HTERT RPE-1 (cell line): ENCODE results near the gene CBFA2T2.

ENCODE experiments used
- in situ Hi-C: fragments of 300-500 bp; cut with MboI; formaldehyde crosslinking; loops from 4 replicates; pipeline ENCODE4 v1.14.3; 2020; ENCODE audit warnings: low sequenced_read_pairs

CBFA2T2 gene

GRCh38 chr20:33675136-33675959 lies 185.5 kb downstream of the CBFA2T2 start:
- in situ Hi-C loops, result no loop called here

- in situ Hi-C loops, result no loop called here
Observed at GRCh38 chr20:33676121-33676520, 186.2 kb downstream of the CBFA2T2 start.

GRCh38 chr20:33676652-33677645 lies 187.1 kb downstream of the CBFA2T2 start:
- in situ Hi-C loops, result no loop called here

GRCh38 chr20:33677991-33678702 lies 188.3 kb downstream of the CBFA2T2 start:
- in situ Hi-C loops, result no loop called here

GRCh38 chr20:33679758-33680485 lies 190.0 kb downstream of the CBFA2T2 start:
- in situ Hi-C loops, result no loop called here

- in situ Hi-C loops, result no loop called here
Observed at GRCh38 chr20:33680686-33681085, 190.8 kb downstream of the CBFA2T2 start.

- in situ Hi-C loops, result no loop called here
Observed at GRCh38 chr20:33681288-33681687, 191.4 kb downstream of the CBFA2T2 start.

- in situ Hi-C loops, result no loop called here
Observed at GRCh38 chr20:33681728-33682353, 191.9 kb downstream of the CBFA2T2 start.

GRCh38 chr20:33684533-33685327 lies 194.8 kb downstream of the CBFA2T2 start:
- in situ Hi-C loops, result no loop called here

GRCh38 chr20:33685328-33686099 lies 195.6 kb downstream of the CBFA2T2 start:
- in situ Hi-C loops, result no loop called here

- in situ Hi-C loops, result no loop called here
Observed at GRCh38 chr20:33686100-33686983, 196.4 kb downstream of the CBFA2T2 start, which contains the start of gene E2F1. TSS of gene E2F1 (minus strand) at chr20:33686385. CDS start at chr20:33686264, 121 bp downstream.

- in situ Hi-C loops, result no loop called here
Observed at GRCh38 chr20:33686984-33687366, 197.1 kb downstream of the CBFA2T2 start.

GRCh38 chr20:33687370-33687915 lies 197.5 kb downstream of the CBFA2T2 start:
- in situ Hi-C loops, result no loop called here

- in situ Hi-C loops, result no loop called here
Observed at GRCh38 chr20:33687993-33688937, 198.4 kb downstream of the CBFA2T2 start.

GRCh38 chr20:33688938-33689424 lies 199.1 kb downstream of the CBFA2T2 start:
- in situ Hi-C loops, result no loop called here

- in situ Hi-C loops, result no loop called here
Observed at GRCh38 chr20:33689493-33689892, 199.6 kb downstream of the CBFA2T2 start.
